Aorta (tissue), 5 donors: ENCODE results near the gene FAM117A. TPM values are rescaled to one million over a fixed set of nuclear protein-coding genes. Genes with fewer than 3 reads are reported as not detected.
"Not testable (repeated sequence)": the region's sequence is repeated elsewhere in the genome, so short reads cannot be mapped to it uniquely, and the experiment has no call there.

Experiments
- ATAC-seq: fragments of 200-7000 bp; cut with Tn5 transposase; one replicate; pipeline ENCODE4 v1.9.1; 2022; ENCODE audit warnings: moderate library complexity; ENCODE audit not compliant: low FRiP score
- DNase-seq, 2 donors: peaks; one replicate each; pipeline ENCODE4 v3.0.0-alpha.2; 2020
- H3K27ac ChIP-seq, 2 donors: one replicate each; pipeline ENCODE4 v1.5.1; 2013; ENCODE audit warnings: low read length in 2 of 2, mild to moderate bottlenecking in 2 of 2, moderate library complexity in 2 of 2, control low read depth in 1 of 2, inconsistent platforms in 1 of 2, low read depth in 1 of 2
- H3K27me3 ChIP-seq, 2 donors: one replicate each; pipeline ENCODE4 v1.6.1; 2013; ENCODE audit warnings: control low read depth in 1 of 2, low read length in 1 of 2, mild to moderate bottlenecking in 1 of 2, moderate library complexity in 1 of 2; ENCODE audit not compliant: insufficient read depth in 2 of 2, control insufficient read depth in 1 of 2
- H3K36me3 ChIP-seq, 2 donors: one replicate each; pipeline ENCODE4 v1.6.1; 2013; ENCODE audit warnings: control low read depth in 1 of 2, low read length in 1 of 2, mild to moderate bottlenecking in 1 of 2; ENCODE audit not compliant: insufficient read depth in 2 of 2, control insufficient read depth in 1 of 2
- H3K4me1 ChIP-seq, 2 donors: one replicate each; pipeline ENCODE4 v1.6.1; 2013; ENCODE audit warnings: low read length in 2 of 2, control low read depth in 1 of 2, mild to moderate bottlenecking in 1 of 2, moderate library complexity in 1 of 2; ENCODE audit not compliant: insufficient read depth in 2 of 2, control insufficient read depth in 1 of 2
- H3K4me3 ChIP-seq, 2 donors: one replicate each; pipeline ENCODE4 v1.5.1; 2013; ENCODE audit warnings: low read length in 2 of 2, control low read depth in 1 of 2, mild to moderate bottlenecking in 1 of 2
- H3K9me3 ChIP-seq: one replicate; pipeline ENCODE4 v1.6.1; 2013; ENCODE audit warnings: mild to moderate bottlenecking, low read length; ENCODE audit not compliant: control insufficient read depth
- WGBS, 2 donors: extraction: QIAGEN DNeasy Blood & Tissue Kit; methylation state at CpG; one replicate each; pipeline ENCODE4 v1.1.7; 2013; 5-methylcytosine and 5-hydroxymethylcytosine counted together
- intact Hi-C, 2 donors: fragments of 100-400 bp; cut with DNase I; formaldehyde crosslinking; loops; one replicate each; pipeline versions ENCODE4 v1.14.2 to v1.15.0; 2022
- polyA plus RNA-seq, 2 donors: library from polyadenylated mRNA; stranded (reverse); fragments of 200-250 nt; gene quantifications; one replicate each; pipeline ENCODE4 v1.2.3, GENCODE V29; 2013
- total RNA-seq, 2 donors: library from RNA; stranded (reverse); fragmentation: NEBNext Ultra II Directional; extraction: Animal tissue kit (Norgen Biotek cat#: 25700); gene quantifications; one replicate each; pipeline ENCODE4 v1.2.1, GENCODE V29; 2021
- donor health status: healthy with polysubstance abuse.
- donor health status: Bipolar disorder and iron deficiency.
- donor health status: DM: no; HTN: no; CAD: no.
- donor health status: DM: no; HTN: no; CAD: no.
- donor health status: DM: yes; HTN: yes; CAD: no.

Gene FAM117A
- total and polyA plus RNA-seq, 4 donors: 9.4 to 17.2 (median 16.1) TPM

DNA sequence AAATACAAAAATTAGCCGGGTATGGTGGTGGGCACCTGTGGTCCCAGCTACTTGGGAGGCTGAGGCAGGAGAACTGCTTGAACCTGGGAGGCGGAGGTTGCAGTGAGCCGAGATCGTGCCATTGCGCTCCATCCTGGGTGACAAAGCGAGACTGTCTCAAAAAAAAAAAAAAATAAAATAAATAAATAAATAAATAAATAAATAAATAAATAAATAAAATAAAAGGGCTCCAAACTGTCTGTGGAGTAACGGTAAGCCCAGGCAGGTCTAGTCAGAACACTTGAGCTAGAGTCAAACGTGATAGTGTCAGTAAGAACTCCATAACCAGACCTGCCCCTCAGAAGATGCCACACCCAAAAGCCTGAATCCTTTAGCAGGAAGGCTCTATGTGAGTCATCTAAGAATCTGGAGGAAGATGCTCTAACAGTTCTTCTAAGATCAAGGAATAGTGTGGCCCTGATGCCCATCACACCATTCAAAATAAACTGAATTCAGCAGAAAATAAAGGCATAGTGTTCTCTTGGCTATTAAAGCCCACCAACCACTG lies 5.4 kb downstream of the FAM117A start:
- H3K27ac ChIP-seq, H3K9me3 ChIP-seq, H3K36me3 ChIP-seq, DNase-seq, H3K4me1 ChIP-seq, H3K27me3 ChIP-seq, ATAC-seq, H3K4me3 ChIP-seq: not testable (repeated sequence)
- intact Hi-C loops: loop anchor here in 1 of 2 donors (2.0 kb wide), 1 partner anchor 76 kb away; no protein-coding TSS in a partner anchor
- 90 to 93% methylated on average over 8 of the region's 8 CpGs for WGBS, 2 donors

DNA sequence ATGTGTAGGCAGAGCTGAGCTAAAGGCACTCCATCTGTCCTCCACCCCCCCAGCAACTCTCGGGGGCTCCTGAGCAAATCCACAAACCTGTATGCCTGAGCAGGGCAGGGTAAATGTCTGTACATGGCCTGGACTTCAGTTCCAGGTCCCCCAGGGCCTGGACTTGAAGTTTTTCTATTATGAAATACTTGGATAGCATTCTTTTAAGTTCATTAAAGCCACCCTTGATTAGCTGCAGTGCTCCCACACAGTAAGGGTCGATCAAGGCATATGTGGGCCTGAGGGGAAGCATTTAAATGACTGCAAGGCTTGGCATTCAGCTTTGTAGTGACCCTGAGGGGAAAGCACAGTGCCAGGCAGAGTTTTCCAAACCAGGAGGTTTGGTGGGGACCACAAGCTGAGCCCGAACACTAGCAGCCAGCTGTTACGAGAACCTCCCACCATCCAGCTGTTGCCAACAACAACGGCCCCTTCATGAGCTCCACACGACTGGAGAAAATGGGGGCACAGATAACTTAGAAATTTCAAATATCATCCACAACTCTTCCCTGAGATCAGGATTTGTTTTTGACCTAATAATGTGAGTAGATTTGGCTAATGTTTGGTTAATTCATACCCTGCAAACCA lies 6.7 kb downstream of the FAM117A start:
- no peaks in the 10 kb centered on the region for H3K9me3 ChIP-seq
- no peaks in the 10 kb centered on the region for H3K4me1 ChIP-seq
- H3K4me3 ChIP-seq: no peak overlapping the region
- intact Hi-C loops: no loop called here
- DNase-seq (no peak), ATAC-seq (no peak)
- H3K36me3 ChIP-seq: no peaks in the 10 kb centered on the region
- no peaks in the 10 kb centered on the region for H3K27me3 ChIP-seq
- WGBS, 2 donors: 70 to 73% methylated on average over 6 of the region's 6 CpGs
- no peak overlapping the region for H3K27ac ChIP-seq

DNA sequence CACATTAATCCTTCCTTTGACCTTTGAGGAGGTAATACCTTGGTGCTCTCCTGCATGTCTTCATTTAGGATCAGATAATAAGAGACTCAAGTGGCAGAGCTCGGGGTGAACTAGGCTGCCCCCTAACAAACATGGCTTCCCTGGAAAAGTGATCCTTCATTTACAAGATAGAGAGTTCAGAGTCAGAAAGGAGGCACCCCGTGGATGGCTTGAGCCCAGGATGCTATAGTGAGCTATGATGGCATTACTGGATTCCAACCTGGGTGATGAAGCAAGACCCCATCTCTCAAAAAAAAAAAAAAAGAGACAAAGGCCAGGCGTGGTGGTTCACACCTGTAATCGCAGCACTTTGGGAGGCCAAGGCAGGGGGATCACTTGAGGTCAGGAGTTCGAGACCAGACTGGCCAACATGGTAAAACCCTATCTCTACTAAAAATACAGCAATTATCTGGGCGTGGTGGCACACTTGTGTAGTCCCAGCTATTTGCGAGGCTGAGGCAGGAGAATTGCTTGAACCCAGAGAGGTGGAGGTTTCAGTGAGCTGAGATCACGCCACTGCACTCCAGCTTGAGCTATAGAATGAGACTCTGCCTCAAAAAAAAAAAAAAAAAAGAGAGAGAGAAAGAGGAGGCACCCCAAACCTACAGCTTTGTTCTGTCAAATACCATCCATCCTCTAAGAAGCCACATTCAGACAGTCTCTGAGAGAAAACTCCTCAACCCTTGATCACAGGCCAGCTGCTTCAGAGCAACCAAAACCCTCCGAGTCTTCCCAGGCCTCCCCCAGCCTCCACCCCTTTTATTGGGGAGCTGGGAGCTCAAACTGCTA lies 7.4 kb downstream of the FAM117A start:
- H3K27ac ChIP-seq: no peak overlapping the region
- ATAC-seq (no peak), DNase-seq (no peak)
- 92 to 93% methylated on average over 9 of the region's 9 CpGs for WGBS, 2 donors
- H3K36me3 ChIP-seq: no peaks in the 10 kb centered on the region
- no peaks in the 10 kb centered on the region for H3K9me3 ChIP-seq
- H3K4me1 ChIP-seq: no peaks in the 10 kb centered on the region
- no peak overlapping the region for H3K4me3 ChIP-seq
- intact Hi-C loops: no loop called here
- H3K27me3 ChIP-seq: no peaks in the 10 kb centered on the region

DNA sequence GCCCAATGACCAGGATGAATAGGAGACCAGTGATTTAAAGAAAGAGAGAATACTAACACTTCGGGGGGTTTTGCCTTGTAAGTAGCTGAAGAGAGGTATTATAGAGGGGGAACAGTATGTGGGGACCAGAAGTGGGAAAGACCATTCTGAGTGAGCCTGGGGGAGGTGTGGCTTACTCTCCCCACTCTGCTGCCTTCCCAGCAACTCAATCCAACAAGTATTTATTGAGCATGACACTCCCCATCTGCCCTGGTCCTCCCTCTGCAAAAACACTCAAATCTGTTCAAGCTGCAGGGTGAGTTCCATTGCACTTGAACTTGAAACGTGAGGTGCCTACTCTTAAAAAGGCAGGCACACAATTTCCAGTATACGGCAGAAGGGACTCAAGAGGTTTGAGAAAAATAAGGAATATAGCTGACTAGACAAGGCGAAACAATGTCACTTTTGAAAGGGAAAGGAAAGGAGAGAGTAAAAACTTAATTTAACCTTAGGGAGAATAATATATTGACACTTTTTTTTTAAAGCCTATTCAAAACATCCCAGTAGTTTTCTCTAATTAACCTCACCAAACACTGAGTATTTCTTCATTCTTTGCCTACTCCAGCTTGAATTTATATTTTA lies 8.2 kb downstream of the FAM117A start:
- Histone ChIP-seq H3K36me3 (no peaks in the 10 kb centered on the region), H3K4me3 (no peak overlapping the region), H3K27ac (no peak overlapping the region), H3K27me3 (no peaks in the 10 kb centered on the region), H3K9me3 (no peaks in the 10 kb centered on the region), H3K4me1 (no peaks in the 10 kb centered on the region)
- ATAC-seq (no peak), DNase-seq (no peak)
- intact Hi-C loops: no loop called here
- WGBS, 2 donors: 82 to 86% methylated on average over 4 of the region's 4 CpGs

DNA sequence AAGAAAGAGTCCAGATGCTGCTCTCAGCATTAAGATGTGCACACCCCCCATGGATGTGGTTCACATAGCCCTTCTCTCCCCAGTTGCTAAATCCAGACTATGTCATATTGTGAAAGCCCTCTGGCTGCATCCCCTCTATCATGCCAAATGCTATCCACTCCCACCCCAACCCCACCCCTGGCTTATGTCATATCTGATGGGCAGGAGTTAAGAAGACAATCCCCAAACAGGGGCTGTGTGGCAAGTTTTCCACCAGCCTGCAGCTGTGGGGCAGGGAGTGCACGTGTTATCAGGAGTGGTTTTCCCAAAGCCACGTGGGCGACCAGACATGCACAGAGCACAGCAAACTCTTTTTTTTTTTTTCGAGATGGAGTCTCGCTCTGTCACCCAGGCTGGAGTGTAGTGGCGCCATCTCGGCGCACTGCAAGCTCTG lies 10.0 kb downstream of the FAM117A start:
- no peak overlapping the region for H3K27ac ChIP-seq
- no peaks in the 10 kb centered on the region for H3K9me3 ChIP-seq
- WGBS, 2 donors: 76 to 77% methylated on average over 8 of the region's 8 CpGs
- intact Hi-C loops: no loop called here
- DNase-seq (no peak), ATAC-seq (peak; percentile 29)
- H3K27me3 ChIP-seq: no peaks in the 10 kb centered on the region
- no peaks in the 10 kb centered on the region for H3K36me3 ChIP-seq
- no peak overlapping the region for H3K4me3 ChIP-seq
- no peaks in the 10 kb centered on the region for H3K4me1 ChIP-seq

DNA sequence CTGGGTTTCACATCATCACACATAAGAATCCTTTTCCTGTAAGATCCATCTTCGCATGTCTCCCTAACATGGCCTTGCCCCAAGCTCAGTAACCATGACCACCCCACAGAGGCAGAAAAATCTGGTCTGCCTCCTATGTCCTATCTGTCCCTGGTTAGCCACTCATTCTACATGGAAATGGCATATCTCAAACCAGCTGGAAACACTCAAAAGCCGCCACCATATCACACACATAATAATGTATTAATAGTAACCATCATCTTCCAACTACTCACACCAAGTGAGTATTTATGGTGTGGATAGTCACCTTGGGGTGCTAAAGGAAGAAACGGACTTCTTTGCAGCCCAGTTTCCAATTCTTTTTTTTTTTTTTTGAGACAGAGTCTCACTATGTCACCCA lies 11.4 kb downstream of the FAM117A start:
- Histone ChIP-seq H3K36me3 (no peaks in the 10 kb centered on the region), H3K27me3 (no peaks in the 10 kb centered on the region), H3K4me1 (no peaks in the 10 kb centered on the region), H3K9me3 (no peaks in the 10 kb centered on the region), H3K4me3 (no peak overlapping the region), H3K27ac (no peak overlapping the region)
- no peak for ATAC-seq
- no peak for DNase-seq
- WGBS, 2 donors: 82 to 87% methylated on average over 3 of the region's 3 CpGs
- intact Hi-C loops: no loop called here

DNA sequence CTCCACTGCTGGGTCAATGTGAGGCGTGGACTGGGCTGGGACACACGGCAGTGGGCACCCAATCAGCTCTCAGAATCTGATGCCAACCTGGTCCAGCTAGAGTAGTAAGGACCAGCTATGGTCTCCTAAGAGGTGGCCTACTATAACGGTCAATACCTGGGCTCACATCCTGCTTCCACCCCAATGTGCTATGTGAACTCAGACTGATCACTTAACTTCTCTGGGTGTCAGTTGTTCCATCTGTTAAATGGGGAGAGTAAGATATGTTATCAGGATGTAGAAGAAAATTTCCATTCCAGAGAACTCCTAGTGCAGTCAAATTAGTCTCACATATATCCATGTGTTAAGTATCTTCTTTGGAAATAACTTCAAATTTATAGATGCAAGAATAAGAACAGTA lies 14.2 kb downstream of the FAM117A start:
- Histone ChIP-seq H3K4me3 (no peak overlapping the region), H3K9me3 (no peaks in the 10 kb centered on the region), H3K4me1 (no peaks in the 10 kb centered on the region), H3K36me3 (no peaks in the 10 kb centered on the region), H3K27me3 (no peaks in the 10 kb centered on the region), H3K27ac (no peak overlapping the region)
- ATAC-seq (no peak), DNase-seq (no peak)
- WGBS, 2 donors: 93% methylated on average over 3 of the region's 3 CpGs
- intact Hi-C loops: no loop called here

DNA sequence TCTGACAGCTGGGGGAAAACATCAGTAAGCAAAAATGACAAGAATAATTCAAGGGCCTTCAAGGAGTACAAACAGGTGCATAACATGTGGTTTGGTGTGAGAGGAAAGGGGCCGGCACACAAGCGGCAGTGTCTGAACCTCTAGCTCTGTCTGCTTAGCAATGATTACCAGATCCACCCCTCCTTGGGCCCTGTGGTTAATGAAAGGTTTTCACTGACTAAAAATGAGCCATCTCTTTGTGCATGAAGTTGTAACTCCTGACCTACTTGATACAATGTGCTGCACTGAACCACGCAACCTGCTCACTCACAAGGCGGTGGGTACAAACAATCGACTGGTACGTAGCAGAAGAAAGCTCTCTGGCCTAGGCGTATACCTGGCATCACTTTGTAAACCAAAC lies 15.1 kb downstream of the FAM117A start:
- no peak for DNase-seq
- Histone ChIP-seq H3K4me1 (no peaks in the 10 kb centered on the region), H3K36me3 (no peaks in the 10 kb centered on the region), H3K9me3 (no peaks in the 10 kb centered on the region), H3K27me3 (no peaks in the 10 kb centered on the region), H3K4me3 (no peak overlapping the region), H3K27ac (no peak overlapping the region)
- WGBS, 2 donors: 94 to 97% methylated on average over 7 of the region's 7 CpGs
- no peak for ATAC-seq
- intact Hi-C loops: no loop called here
